GM12872 (cell line): ENCODE data around the gene CDC42BPB.

Experiments used
- TF ChIP-seq, protein P1 (sequence below): IDR thresholded peaks from 3 replicates; pipeline ENCODE4 v1.5.1; 2011; ENCODE audit warnings: low read depth, mild to moderate bottlenecking, low read length, moderate library complexity; ENCODE audit not compliant: insufficient read depth

CDC42BPB gene

DNA sequence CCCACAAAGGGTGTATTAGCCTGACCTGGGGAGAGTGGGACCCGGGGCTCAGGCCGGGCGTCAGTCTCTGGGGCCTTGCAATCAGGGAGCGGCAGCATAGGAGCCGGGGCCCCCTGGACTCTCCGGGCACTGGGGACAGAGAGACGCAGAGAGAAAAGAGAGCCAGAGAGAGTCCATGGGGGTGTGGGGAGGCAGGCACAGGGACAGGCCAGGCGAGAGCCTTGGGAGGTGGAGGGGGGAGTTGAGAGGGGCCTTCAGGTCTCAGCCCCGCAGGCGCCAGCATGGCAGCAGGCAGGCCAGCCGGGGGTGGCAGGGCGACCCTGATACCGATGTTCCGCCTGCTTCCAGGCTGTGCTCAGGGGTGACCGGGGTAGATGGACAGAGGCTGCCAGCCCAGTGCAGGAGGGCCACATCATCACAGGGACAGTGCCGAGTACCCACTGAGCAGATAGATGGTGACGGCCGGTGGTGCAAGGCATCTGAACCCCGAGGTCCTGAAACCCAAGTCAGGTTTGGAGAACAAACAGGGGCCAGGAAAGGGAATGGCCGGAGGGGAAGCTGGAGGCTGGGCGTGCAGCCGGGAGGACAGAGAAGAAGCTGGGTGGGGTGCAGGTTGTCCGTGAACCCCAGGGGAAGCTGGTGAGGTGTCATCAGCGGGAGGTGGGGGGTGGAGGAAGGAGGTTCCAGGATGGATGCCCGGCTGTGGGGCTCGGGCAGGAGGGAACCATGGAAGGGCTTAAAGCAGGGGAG lies 40.1 kb upstream of the CDC42BPB start:
- TF ChIP-seq, protein P1, sequence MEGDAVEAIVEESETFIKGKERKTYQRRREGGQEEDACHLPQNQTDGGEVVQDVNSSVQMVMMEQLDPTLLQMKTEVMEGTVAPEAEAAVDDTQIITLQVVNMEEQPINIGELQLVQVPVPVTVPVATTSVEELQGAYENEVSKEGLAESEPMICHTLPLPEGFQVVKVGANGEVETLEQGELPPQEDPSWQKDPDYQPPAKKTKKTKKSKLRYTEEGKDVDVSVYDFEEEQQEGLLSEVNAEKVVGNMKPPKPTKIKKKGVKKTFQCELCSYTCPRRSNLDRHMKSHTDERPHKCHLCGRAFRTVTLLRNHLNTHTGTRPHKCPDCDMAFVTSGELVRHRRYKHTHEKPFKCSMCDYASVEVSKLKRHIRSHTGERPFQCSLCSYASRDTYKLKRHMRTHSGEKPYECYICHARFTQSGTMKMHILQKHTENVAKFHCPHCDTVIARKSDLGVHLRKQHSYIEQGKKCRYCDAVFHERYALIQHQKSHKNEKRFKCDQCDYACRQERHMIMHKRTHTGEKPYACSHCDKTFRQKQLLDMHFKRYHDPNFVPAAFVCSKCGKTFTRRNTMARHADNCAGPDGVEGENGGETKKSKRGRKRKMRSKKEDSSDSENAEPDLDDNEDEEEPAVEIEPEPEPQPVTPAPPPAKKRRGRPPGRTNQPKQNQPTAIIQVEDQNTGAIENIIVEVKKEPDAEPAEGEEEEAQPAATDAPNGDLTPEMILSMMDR: no peak

DNA sequence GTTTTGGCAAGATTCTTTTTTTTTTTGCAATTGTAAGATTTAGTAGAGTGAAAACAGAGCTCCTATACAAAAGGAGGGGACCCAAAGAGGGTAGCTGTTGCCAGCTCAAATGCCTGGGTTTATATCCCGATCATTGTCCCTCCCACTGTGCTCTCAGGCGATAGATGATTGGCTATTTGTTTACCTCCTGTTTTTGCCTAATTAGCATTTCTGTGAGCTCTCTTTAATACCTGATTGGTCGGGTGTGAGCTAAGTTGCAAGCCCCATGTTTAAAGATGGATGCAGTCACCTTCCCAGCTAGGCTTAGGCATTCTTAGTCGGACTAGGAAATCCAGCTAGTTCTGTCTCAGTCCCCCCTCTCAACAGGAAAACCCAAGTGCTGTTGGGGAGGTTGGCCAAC lies 39.0 kb upstream of the CDC42BPB start:
- TF ChIP-seq, protein P1: no peak

DNA sequence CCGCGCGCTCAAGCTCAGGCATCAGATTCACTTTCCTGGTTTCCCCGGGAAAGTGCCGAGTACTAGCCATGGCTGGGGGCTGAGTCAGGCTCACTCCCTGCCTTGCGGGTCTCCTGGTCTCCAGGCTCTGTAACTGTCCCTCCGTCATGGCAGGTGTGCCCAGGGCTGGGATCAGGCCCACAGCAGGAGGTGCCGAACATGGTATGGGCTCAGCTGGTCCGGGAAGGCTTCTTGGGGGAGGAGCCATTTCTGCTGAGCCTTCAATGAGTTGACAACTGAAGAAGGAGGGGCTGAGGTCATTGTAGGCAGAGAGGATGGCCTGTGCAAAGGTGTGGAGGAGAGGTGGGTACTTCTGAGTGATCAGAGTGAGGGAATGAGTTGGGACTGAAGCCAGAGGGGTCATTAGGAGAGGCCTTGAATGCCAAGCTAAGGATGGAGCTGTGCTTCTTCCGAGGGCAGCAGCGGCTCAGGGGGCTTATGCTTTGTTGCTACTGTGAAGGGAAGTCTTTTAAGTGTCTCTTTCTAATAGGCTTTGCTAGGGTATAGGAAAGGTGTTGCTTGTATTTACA lies 37.9 kb upstream of the CDC42BPB start:
- TF ChIP-seq, protein P1: no peak

DNA sequence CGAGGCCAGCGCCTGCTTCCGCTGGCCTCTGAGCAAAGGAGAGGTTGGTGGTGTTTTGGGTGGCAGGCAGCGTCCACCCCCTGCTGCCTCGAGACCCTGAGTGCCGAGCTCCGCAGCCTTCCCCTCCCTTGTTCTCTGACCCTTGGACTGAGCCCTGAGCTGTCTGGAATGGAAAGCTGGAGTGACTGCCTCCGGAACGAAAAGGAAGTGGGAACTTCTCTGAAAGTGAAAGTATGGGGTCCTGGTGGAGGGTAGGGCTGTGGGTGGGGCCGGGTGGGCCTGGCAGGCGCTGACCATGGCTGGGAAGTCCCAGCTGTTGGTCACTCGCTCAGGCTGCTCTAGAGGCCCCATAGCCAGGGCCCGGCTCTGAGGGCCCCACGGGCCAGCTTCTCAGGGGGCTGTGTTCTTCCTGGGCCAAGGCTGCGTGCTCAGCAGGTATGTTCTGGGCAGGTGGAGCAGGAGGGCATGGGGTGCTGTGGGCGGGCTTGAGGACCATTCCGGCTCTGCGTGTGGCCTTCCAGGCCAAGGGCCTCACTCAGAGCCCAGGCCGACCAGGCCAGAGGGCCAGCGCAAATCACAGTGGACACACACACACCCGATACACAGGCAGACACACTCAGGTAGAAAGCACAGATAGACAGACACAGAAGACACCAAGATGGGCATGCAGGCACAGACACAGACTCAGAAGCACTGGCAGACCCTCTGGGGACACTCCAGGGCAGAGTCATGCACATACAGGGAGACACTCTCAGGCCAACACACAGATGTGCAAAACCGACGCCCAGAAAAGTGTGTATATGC lies 37.3 kb upstream of the CDC42BPB start, which contains the start of gene EXOC3L4:
Gene EXOC3L4 (plus strand): TSS at position 320 of the 804 bp plus-strand sequence. CDS start 5,495 bp downstream, outside the sequence.
- TF ChIP-seq, protein P1: no peak

GRCh38 chr14:103093856-103094405 lies 36.6 kb upstream of the CDC42BPB start:
- TF ChIP-seq, protein P1: no peak

GRCh38 chr14:103091883-103092222 lies 34.5 kb upstream of the CDC42BPB start:
- TF ChIP-seq, protein P1: no peak

- TF ChIP-seq, protein P1: peak; percentile 62
These were observed 33.9 kb upstream of the CDC42BPB start for GRCh38 chr14:103091041-103091882.
